ENCODE results near the gene RSPH9. TPM values are rescaled to one million over a fixed set of nuclear protein-coding genes. Genes with fewer than 3 reads are reported as not detected.

Gene RSPH9
- total RNA-seq, 1 donor from 2014 or later: 0.80 TPM

GRCh38 chr6:43714311-43715055, 69.6 kb downstream of the RSPH9 start:
- no peak for TF ChIP-seq CTCF (IDR thresholded peaks at IDR 0.05; ENCODE audit: unreplicated experiment)
- Mint-ChIP-seq H3K4me1 (peaks cover 49% of the 10 kb centered on the region), H3K27me3 (ENCODE audit: low read depth) (peaks cover 12% of the 10 kb centered on the region), H3K27ac (peak overlapping the region; percentile 75), H3K4me3 (no peak overlapping the region), H3K9me3 (no peaks in the 10 kb centered on the region), H3K36me3 (no peaks in the 10 kb centered on the region)
- no peak for DNase-seq (ENCODE audit: low spot score in 2 of 2, unreplicated experiment in 2 of 2)

GRCh38 chr6:43715056-43715788, 70.4 kb downstream of the RSPH9 start:
- H3K4me3 Mint-ChIP-seq: no peak overlapping the region
- no peak for DNase-seq (ENCODE audit: low spot score in 2 of 2, unreplicated experiment in 2 of 2)
- peaks cover 18% of the 10 kb centered on the region for H3K27me3 Mint-ChIP-seq (ENCODE audit: low read depth)
- no peaks in the 10 kb centered on the region for H3K9me3 Mint-ChIP-seq
- peaks cover 44% of the 10 kb centered on the region for H3K4me1 Mint-ChIP-seq
- H3K27ac Mint-ChIP-seq: no peak overlapping the region
- no peak for TF ChIP-seq CTCF (IDR thresholded peaks at IDR 0.05; ENCODE audit: unreplicated experiment)
- H3K36me3 Mint-ChIP-seq: no peaks in the 10 kb centered on the region

- peaks cover 39% of the 10 kb centered on the region for H3K4me1 Mint-ChIP-seq
- no peaks in the 10 kb centered on the region for H3K36me3 Mint-ChIP-seq
- H3K4me3 Mint-ChIP-seq: no peak overlapping the region
- H3K9me3 Mint-ChIP-seq: no peaks in the 10 kb centered on the region
- TF ChIP-seq CTCF (IDR thresholded peaks at IDR 0.05; ENCODE audit: unreplicated experiment): no peak
- peak overlapping the region; percentile 60 for H3K27ac Mint-ChIP-seq
- H3K27me3 Mint-ChIP-seq (ENCODE audit: low read depth): peaks cover 17% of the 10 kb centered on the region
- DNase-seq (ENCODE audit: low spot score in 2 of 2, unreplicated experiment in 2 of 2): peak in 1 of 2 experiments; percentile 53
Measured at GRCh38 chr6:43716099-43716498, 71.3 kb downstream of the RSPH9 start.

- TF ChIP-seq CTCF (IDR thresholded peaks at IDR 0.05; ENCODE audit: unreplicated experiment): no peak
- Mint-ChIP-seq H3K27me3 (ENCODE audit: low read depth) (peaks cover 17% of the 10 kb centered on the region), H3K4me3 (no peak overlapping the region), H3K4me1 (peaks cover 35% of the 10 kb centered on the region), H3K27ac (no peak overlapping the region), H3K36me3 (no peaks in the 10 kb centered on the region), H3K9me3 (no peaks in the 10 kb centered on the region)
- DNase-seq (ENCODE audit: low spot score in 2 of 2, unreplicated experiment in 2 of 2): no peak
Measured at GRCh38 chr6:43717389-43717788, 72.6 kb downstream of the RSPH9 start.

GRCh38 chr6:43717822-43718221, 73.0 kb downstream of the RSPH9 start:
- no peak overlapping the region for H3K27ac Mint-ChIP-seq
- no peak for TF ChIP-seq CTCF (IDR thresholded peaks at IDR 0.05; ENCODE audit: unreplicated experiment)
- H3K4me1 Mint-ChIP-seq: peaks cover 36% of the 10 kb centered on the region
- H3K27me3 Mint-ChIP-seq (ENCODE audit: low read depth): peaks cover 16% of the 10 kb centered on the region
- no peak for DNase-seq (ENCODE audit: low spot score in 2 of 2, unreplicated experiment in 2 of 2)
- H3K9me3 Mint-ChIP-seq: no peaks in the 10 kb centered on the region
- no peak overlapping the region for H3K4me3 Mint-ChIP-seq
- H3K36me3 Mint-ChIP-seq: no peaks in the 10 kb centered on the region

All from mesothelial cell of epicardium (in vitro differentiated cells).